Measurements from ENCODE around the gene SYVN1. TPM values are rescaled to one million over a fixed set of nuclear protein-coding genes. Genes with fewer than 3 reads are reported as not detected.

Gene SYVN1
- polyA plus RNA-seq, 3 donors = 3.5 to 81.6 (median 6.4) TPM

DNA sequence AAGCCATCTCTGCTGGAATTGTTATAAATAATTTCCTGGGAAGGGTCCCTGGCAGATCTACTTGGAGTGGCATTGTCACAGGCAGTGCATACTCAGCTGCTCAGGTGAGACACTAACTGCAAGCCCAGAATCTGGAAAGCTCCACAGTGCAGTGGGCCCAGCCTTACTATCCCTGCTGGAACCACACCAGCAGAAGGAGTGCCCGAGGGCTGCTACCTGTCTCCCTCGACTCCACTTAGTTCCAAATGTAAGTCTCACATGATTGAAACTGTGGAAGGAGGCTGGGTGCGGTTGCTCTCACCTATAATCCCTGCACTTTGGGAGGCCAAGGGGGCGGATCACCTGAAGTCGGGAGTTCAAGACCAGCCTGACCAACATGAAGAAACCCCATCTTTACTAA is 14.3 kb upstream of the SYVN1 start:
- Mint-ChIP-seq H3K9me3 (peaks cover 0 to 6% (median 3%) of the 10 kb centered on the region in 7 donors), H3K4me1 (peaks cover 47% of the 10 kb centered on the region), H3K27me3 (ENCODE audit: low read depth in 3 of 3) (peaks cover 0 to 2% (median 0%) of the 10 kb centered on the region in 3 donors), H3K36me3 (no peaks in the 10 kb centered on the region), H3K4me3 (no peak overlapping the region), H3K27ac (no peak overlapping the region)
- H2AFZ ChIP-seq (ENCODE audit: insufficient read depth, low read depth, low read length, poor library complexity, severe bottlenecking) = no peak overlapping the region
- no peak overlapping the region for H3K4me2 ChIP-seq (replicated peaks; ENCODE audit: extremely low read depth, low read length, poor library complexity, severe bottlenecking)
- no peak overlapping the region for H3K9ac ChIP-seq (ENCODE audit: insufficient read depth, low read length, poor library complexity, severe bottlenecking)
- TF ChIP-seq, protein P1, sequence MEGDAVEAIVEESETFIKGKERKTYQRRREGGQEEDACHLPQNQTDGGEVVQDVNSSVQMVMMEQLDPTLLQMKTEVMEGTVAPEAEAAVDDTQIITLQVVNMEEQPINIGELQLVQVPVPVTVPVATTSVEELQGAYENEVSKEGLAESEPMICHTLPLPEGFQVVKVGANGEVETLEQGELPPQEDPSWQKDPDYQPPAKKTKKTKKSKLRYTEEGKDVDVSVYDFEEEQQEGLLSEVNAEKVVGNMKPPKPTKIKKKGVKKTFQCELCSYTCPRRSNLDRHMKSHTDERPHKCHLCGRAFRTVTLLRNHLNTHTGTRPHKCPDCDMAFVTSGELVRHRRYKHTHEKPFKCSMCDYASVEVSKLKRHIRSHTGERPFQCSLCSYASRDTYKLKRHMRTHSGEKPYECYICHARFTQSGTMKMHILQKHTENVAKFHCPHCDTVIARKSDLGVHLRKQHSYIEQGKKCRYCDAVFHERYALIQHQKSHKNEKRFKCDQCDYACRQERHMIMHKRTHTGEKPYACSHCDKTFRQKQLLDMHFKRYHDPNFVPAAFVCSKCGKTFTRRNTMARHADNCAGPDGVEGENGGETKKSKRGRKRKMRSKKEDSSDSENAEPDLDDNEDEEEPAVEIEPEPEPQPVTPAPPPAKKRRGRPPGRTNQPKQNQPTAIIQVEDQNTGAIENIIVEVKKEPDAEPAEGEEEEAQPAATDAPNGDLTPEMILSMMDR (IDR thresholded peaks at IDR 0.05) = no peak
- no peaks in the 10 kb centered on the region for H3K36me3 ChIP-seq (replicated peaks in 1 of 2; ENCODE audit: control insufficient read depth in 1 of 2, insufficient read depth in 2 of 2, low read length in 2 of 2)
- H3K4me3 ChIP-seq (replicated peaks in 1 of 3; ENCODE audit: low read depth in 2 of 3, low read length in 3 of 3) = no peak overlapping the region
- 100% methylated on average over 2 of the region's 5 CpGs for WGBS (ENCODE audit: insufficient coverage)
- no peaks in the 10 kb centered on the region for H4K20me1 ChIP-seq (ENCODE audit: insufficient read depth, low read length)
- no peak for DNase-seq
- peaks cover 43 to 47% of the 10 kb centered on the region in 2 donors for H3K4me1 ChIP-seq (ENCODE audit: control insufficient read depth in 1 of 2, insufficient read depth in 2 of 2, low read length in 2 of 2)
- no peaks in the 10 kb centered on the region for H3K79me2 ChIP-seq (ENCODE audit: insufficient read depth, low read length)
- peaks cover 4% of the 10 kb centered on the region in 2 donors for H3K9me3 ChIP-seq (replicated peaks in 1 of 2; ENCODE audit: control insufficient read depth in 1 of 2, insufficient read depth in 1 of 2, low read length in 2 of 2)
- intact Hi-C loops (cut with micrococcal nuclease) = loop anchor here in 1 of 2 donors (5.0 kb wide), 1 partner anchor 34 kb away; the partner anchor contains the start of gene CAPN1
- no peaks in the 10 kb centered on the region for H3K27me3 ChIP-seq (ENCODE audit: control insufficient read depth in 2 of 2, insufficient read depth in 2 of 2, low read length in 2 of 2)
- H3K27ac ChIP-seq (ENCODE audit: low read depth in 1 of 2, low read length in 2 of 2) = no peak overlapping the region

- Histone ChIP-seq H3K36me3 (replicated peaks in 1 of 2; ENCODE audit: control insufficient read depth in 1 of 2, insufficient read depth in 2 of 2, low read length in 2 of 2) (no peaks in the 10 kb centered on the region), H4K20me1 (ENCODE audit: insufficient read depth, low read length) (no peaks in the 10 kb centered on the region), H3K79me2 (ENCODE audit: insufficient read depth, low read length) (no peaks in the 10 kb centered on the region), H2AFZ (ENCODE audit: insufficient read depth, low read depth, low read length, poor library complexity, severe bottlenecking) (no peak overlapping the region), H3K9me3 (replicated peaks in 1 of 2; ENCODE audit: control insufficient read depth in 1 of 2, insufficient read depth in 1 of 2, low read length in 2 of 2) (peaks cover 4% of the 10 kb centered on the region in 2 donors), H3K9ac (ENCODE audit: insufficient read depth, low read length, poor library complexity, severe bottlenecking) (no peak overlapping the region), H3K4me1 (ENCODE audit: control insufficient read depth in 1 of 2, insufficient read depth in 2 of 2, low read length in 2 of 2) (peaks cover 35 to 39% of the 10 kb centered on the region in 2 donors), H3K4me2 (replicated peaks; ENCODE audit: extremely low read depth, low read length, poor library complexity, severe bottlenecking) (no peak overlapping the region), H3K27ac (ENCODE audit: low read depth in 1 of 2, low read length in 2 of 2) (no peak overlapping the region), H3K27me3 (ENCODE audit: control insufficient read depth in 2 of 2, insufficient read depth in 2 of 2, low read length in 2 of 2) (no peaks in the 10 kb centered on the region), H3K4me3 (replicated peaks in 1 of 3; ENCODE audit: low read depth in 2 of 3, low read length in 3 of 3) (no peak overlapping the region)
- intact Hi-C loops (cut with micrococcal nuclease) = loop anchor here in 1 of 2 donors (5.0 kb wide), 1 partner anchor 35 kb away; the partner anchor contains the start of gene CAPN1
- Mint-ChIP-seq H3K9me3 (peaks cover 0 to 6% (median 3%) of the 10 kb centered on the region in 7 donors), H3K4me3 (no peak overlapping the region), H3K36me3 (no peaks in the 10 kb centered on the region), H3K4me1 (peaks cover 40% of the 10 kb centered on the region), H3K27ac (no peak overlapping the region), H3K27me3 (ENCODE audit: low read depth in 3 of 3) (peaks cover 0 to 2% (median 2%) of the 10 kb centered on the region in 3 donors)
- TF ChIP-seq, protein P1 (IDR thresholded peaks at IDR 0.05) = no peak
- DNase-seq = no peak
- no CpG with 5 or more reads among the region's 2 CpGs for WGBS (ENCODE audit: insufficient coverage)
These were observed 13.2 kb upstream of the SYVN1 start for GRCh38 chr11:65147352-65148075.
